Vagina (tissue), 2 donors: Measurements from ENCODE around the gene SVEP1.

ENCODE experiments used
- CTCF ChIP-seq, 3 experiments: fragments of 450-650 bp in 2 of 3; fragments of 200-600 bp in 1 of 3; sonication (generic) in 1 of 3; IDR thresholded peaks; one replicate each; pipeline ENCODE4 v1.5.1; 2017 to 2019; ENCODE audit warnings: antibody characterized with exemption in 3 of 3, mild to moderate bottlenecking in 2 of 3, moderate library complexity in 2 of 3
- POLR2A ChIP-seq, 2 donors: fragments of 450-650 bp; IDR thresholded peaks; one replicate each; pipeline ENCODE4 v1.6.1; 2017; ENCODE audit warnings: antibody characterized with exemption in 2 of 2, mild to moderate bottlenecking in 2 of 2, moderate library complexity in 2 of 2
- POLR2AphosphoS5 ChIP-seq, 2 donors: sonication (generic); formaldehyde crosslinking; IDR thresholded peaks; one replicate each; pipeline ENCODE4 v1.9.0; 2017; ENCODE audit warnings: antibody characterized with exemption in 2 of 2, mild to moderate bottlenecking in 2 of 2, low read depth in 1 of 2; ENCODE audit not compliant: insufficient read depth in 1 of 2

- TF ChIP-seq POLR2A (IDR thresholded peaks at IDR 0.05) = no peak
- no peak for TF ChIP-seq CTCF (IDR thresholded peaks at IDR 0.05)
- TF ChIP-seq POLR2AphosphoS5 (IDR thresholded peaks at IDR 0.05; ENCODE audit: insufficient read depth in 1 of 2, low read depth in 1 of 2) = no peak
Measured at GRCh38 chr9:110620726-110621125, 41.2 kb upstream of the SVEP1 start.
